Measurements from ENCODE around the gene MAGI1.

MAGI1 gene

DNA sequence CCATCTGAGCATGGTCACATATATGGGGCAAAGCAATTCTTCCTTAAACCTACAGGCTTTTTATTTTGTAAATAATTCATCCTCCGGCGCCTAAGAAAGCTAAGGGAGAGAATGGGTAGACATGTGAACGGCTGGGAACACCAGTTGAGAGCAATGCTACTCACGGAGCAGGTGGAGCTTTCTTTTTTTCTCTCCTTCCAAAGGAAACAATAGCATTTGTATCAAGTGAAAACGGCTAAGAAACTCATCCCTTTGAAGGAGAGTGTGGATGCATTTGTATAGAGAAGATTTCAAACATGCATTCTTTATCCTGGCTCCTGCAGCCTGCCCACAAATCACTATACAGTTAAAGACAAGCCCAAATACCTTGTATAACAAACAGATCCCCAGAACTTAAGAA lies 637.8 kb downstream of the MAGI1 start:
- intact Hi-C loops (cut with DNase I), result no loop called here
- no peak for DNase-seq

DNA sequence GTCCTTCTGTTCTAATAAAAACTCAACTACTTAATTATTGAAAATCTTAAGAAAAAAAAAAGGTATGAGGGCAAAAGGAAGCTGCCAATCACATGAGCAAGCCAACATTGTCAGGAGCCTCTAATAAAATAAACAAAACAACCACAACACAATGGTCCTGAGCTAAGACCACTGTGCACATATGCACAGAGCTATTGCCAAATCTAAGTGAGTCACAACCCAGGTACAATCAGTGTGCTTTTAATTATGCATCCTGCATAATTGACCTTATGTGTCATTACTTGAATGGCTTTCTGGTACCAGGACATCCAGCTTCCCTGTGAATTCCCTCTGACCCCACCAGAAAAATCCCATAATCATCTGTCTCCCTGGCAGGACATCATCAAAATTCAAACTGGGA lies 639.8 kb downstream of the MAGI1 start:
- no peak for DNase-seq
- intact Hi-C loops (cut with DNase I), result no loop called here

DNA sequence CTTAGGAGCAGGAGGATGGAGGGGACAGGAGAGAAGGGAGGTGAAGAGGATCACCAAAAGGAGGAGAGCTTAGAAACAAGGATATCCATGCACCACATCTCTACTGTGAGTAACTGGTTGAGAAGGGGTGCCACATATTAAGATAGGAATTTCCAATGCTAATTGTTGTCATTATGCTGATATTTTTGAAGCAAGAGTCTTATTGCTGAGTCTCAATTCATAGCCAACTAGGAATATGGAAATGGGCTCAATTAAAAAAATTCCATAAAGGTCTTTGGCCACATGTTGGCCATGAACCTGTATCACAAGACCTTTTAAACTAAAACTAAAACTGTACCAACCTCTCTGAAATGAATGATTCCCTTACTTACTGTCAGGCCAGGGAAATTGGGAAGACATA lies 642.6 kb downstream of the MAGI1 start:
- DNase-seq, result no peak
- intact Hi-C loops (cut with DNase I), result no loop called here

DNA sequence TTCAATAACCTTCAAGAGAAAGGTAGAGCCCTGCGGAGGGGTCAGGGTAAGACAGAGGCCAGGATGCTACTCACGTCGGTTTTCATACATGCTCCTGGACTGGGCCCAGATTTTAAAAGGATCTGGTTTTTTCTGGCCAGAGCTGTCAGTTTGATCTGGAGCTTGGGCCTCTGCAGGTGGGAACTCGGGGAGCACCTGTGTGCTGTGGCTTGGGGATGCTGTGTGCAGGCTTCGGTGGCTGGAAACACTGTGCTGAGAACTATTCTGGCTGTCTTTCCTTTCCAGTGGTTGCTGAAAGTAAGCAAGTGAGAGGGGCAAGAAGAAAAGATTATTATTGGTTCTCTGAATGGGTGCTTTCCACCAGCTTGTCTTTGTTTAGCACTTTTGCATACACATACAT lies 647.6 kb downstream of the MAGI1 start:
- intact Hi-C loops (cut with DNase I), result no loop called here
- DNase-seq, result no peak

DNA sequence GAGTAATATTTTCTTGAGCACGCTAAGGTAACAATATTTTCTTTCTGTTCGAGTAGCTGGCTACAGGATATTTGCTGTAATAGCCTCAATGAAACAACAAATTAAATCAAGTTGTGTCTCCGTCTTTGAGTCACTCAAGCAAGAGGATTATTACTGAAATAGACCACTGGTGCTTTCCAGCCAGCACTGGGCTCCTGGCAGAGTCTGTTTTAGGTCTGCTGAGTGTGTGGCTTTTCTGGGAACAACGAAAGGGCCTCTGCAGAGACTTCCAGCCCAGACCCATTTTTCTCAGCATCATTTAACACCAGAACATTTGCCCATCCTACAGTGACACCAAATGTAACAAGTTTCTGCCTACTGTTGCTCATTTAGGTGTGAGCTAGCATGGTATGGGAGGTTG lies 652.9 kb downstream of the MAGI1 start:
- intact Hi-C loops (cut with DNase I), result no loop called here
- peak in 8 of 42 donors; percentile 16 to 58 (median 30) for DNase-seq

- no peak for DNase-seq
Measured at GRCh38 chr3:65381496-65382010, 657.2 kb downstream of the MAGI1 start.

GRCh38 chr3:65379223-65379622 lies 659.5 kb downstream of the MAGI1 start:
- DNase-seq, result no peak
- intact Hi-C loops (cut with DNase I), result no loop called here

More at GRCh38 chr3:65381496-65382010, 657.2 kb downstream of the MAGI1 start:
- intact Hi-C loops (cut with DNase I), result no loop called here

GRCh38 chr3:65377637-65378036 lies 661.1 kb downstream of the MAGI1 start:
- intact Hi-C loops (cut with DNase I), result no loop called here
- no peak for DNase-seq

- intact Hi-C loops (cut with DNase I), result no loop called here
- DNase-seq, result no peak
Measured at GRCh38 chr3:65376426-65376825, 662.3 kb downstream of the MAGI1 start.

DNA sequence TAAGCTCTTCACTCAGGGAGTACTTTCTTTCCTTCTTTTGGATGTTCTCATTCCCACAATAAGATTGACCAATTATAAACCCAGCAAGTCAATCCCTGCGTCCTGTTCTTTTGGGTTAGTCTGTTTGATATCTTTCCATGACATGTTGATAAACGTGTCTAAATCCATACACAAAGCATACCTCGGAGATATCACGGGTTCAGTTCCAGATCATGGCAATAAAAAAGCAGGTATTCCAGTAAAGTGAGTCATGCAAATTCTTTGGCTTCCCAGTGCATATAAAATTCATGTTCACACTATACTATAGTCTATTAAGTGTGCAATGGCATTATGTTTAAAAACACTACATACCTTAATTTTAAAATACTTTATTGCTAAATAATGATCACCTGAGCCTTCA lies 667.7 kb downstream of the MAGI1 start:
- intact Hi-C loops (cut with DNase I), result no loop called here
- DNase-seq, result no peak

DNA sequence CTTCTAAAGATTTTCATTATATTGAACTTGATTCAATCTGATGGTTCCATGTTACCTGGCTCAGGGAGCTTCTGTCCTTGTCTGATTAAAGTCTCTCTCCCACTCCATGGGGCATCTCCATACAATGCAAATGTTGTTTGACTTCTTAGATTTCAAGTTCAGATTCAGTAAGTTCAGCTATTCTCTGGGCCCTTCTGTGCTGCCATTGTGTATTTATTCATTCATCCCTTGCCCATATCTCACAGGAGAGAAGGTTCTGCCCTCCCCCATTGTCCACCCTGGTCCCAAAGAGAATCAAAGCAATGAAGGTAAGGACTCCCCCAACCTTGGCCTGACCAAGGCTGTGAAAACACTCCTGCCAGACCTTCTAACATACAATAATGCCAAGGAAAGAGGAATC lies 669.9 kb downstream of the MAGI1 start:
- intact Hi-C loops (cut with DNase I), result no loop called here
- DNase-seq, result no peak

DNA sequence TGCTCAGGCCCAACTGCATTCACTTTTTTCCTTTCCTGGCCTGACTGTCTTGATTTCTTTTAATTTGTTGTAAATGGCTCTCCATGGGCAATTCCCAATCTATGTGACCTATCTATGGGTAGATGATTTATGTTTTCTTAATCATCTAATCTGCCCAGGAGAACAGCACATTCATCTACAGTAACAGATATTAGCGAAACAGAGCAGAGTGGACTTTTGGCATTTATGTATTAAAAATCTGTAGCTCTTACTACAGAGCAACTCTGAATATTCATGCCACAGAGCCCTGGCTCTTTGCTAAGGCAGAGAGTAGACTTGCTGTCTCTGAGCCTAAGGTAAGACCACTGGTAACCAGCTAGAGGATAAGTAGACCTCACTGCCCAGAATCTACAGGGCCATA lies 676.0 kb downstream of the MAGI1 start:
- intact Hi-C loops (cut with DNase I), result no loop called here
- DNase-seq, result no peak

DNA sequence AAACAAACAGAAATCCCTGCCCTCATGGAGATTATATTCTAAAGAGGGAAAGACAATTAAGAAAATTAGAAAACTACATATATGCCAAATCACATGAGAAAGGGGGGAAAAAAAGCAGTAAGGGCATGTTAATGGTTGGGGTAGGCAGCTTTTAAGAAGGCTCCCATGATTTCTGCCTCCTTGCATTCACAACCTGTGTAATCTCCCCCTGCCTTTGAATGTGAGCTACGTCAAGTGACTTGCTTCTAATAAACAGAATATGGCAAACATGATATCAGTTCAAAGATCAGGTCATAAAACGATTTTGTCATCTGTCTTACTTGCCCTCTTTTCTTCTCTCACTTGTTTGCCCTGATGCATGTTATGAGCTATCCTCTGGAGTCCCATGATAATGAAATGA lies 677.3 kb downstream of the MAGI1 start:
- intact Hi-C loops (cut with DNase I), result no loop called here
- no peak for DNase-seq

DNA sequence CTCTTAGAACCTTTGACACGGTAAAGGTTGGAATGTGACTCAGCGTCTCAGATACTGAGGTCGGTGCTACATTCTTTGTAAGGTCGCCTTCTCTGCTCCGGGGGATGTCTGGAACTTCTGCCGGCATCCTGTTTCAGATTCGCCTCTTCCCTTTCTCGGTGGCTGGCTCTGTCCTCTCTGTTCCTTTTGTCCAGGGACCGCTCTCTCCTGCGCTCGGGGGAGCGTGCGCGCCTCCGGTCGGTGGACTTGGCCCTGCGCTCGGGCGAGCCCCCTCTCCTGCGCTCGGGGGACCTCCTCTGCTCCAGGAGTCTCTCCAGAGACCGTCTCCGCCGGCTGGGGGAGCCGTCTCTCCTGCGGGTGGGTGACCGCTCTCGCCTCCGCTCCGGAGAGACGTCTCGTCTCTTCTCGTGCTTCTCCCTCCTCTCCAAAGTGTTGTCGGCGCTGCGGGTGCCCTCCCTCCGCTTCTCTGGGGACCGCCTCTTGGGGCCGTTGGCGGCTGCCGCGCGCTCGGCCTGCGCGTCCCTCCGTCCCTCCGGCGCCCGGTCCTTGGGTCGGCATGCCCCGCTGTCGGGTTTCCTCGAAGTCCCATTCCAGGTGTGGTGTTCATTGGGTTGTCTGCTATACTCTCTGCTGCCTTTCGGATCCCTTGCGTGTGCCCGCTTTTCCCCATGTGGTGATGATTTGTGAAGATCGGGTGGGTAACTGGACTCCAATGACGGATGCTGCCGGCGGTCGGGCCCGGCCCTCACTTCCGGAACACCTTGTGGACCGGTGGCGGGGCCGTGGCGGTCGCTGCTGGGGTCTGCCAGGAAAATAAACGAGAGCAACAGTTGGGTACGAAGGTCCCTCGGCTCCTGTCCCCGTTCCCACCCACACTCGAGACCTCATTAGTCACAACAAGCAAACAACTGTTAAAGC lies 682.1 kb downstream of the MAGI1 start:
- intact Hi-C loops (cut with DNase I), result no loop called here
- DNase-seq, result no peak

DNA sequence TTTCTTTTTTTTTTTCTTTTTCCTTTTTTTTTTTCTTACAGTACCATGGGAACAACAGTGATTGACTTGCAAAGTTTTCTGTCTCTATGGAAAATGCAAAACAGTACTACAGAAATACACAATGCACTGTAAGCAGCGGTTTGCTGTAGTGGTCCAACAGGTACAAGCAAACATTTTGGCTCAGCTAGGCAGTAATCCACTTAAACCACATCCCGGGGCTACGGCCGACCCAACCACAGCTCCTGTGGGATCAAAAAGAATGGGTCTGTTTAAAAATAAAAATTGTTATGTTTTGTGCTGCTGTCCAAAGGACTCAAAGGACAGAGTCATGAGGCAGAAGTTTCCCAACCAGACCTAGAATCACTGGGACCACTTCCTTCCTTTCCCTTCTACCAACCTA lies 683.8 kb downstream of the MAGI1 start:
- intact Hi-C loops (cut with DNase I), result no loop called here

GRCh38 chr3:65352951-65353350 lies 685.8 kb downstream of the MAGI1 start:
- intact Hi-C loops (cut with DNase I), result no loop called here
- DNase-seq, result no peak

More for the DNA sequence above, 683.8 kb downstream of the MAGI1 start:
- no peak for DNase-seq

DNA sequence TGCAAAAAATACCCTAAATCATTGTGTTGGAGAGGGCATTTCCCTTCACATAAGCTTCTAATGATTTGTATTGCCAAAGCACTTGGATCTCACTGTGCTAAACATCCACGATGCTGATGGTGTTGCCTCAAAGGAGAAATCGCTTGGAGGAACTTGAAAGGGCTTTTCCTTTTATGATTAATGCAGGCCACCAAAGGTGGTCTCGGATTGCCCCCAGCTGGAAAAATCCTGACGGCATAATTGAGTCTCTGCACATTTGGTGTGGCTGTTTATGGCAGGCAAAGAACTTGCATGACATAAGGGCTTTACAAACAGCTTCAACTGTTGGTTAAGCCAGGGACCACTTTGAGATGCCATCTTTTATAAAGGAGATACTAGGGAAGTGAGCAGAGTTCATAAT lies 687.0 kb downstream of the MAGI1 start:
- DNase-seq, result no peak
- intact Hi-C loops (cut with DNase I), result no loop called here

- intact Hi-C loops (cut with DNase I), result no loop called here
- DNase-seq, result no peak
Measured at GRCh38 chr3:65350801-65351476, 687.8 kb downstream of the MAGI1 start.

DNA sequence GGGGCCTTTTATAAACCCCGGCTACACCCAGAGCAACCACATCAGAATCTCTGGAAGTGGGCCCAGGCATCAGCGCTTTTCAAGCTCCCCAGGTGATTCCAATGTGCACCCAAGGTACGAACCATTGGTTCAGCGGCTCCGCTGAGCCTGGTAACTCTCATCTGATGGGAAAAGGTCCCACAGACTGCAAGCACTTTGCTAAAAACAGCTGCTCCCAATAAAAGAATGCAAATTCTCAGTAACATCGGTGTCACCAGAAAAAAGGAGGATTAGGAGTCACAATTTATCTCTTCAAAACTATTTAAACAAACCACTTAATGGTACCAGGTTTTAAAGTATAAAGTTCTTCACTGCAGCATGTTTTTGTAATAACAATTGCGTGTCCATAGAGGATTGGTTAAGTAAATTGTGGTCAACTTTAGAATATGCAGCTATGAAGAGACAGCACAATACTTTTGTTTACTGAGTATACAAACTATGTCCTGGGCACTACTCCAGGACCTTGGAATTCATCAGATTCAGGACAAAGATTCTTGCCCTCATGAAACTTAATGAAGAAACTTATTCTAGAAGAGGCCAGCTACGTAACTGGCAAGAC lies 690.2 kb downstream of the MAGI1 start:
- intact Hi-C loops (cut with DNase I), result no loop called here
- no peak for DNase-seq

DNA sequence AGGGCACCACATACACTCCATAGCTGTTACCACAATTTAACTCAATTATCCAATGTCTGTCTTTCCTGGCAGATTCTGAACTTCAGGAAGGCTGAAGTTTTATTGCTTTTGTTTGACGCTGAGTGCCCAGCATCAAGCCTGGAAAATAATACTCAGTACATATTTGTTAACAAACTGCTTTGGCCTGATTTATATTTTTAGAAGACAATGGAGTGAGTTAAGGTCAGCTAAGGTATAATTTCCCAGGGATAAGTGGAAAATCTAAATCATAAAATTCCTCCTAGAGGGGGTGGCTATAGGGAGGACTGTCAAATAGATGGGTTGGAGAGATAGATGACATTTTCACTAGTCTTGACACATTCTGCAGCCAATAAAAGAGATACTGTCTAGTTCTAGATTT lies 691.6 kb downstream of the MAGI1 start:
- intact Hi-C loops (cut with DNase I), result no loop called here
- DNase-seq, result no peak

Measured in head of caudate nucleus (tissue), 42 donors.